Frontal cortex (tissue), 4 donors: ENCODE data around the gene FOXC1. TPM values are rescaled to one million over a fixed set of nuclear protein-coding genes. Genes with fewer than 3 reads are reported as not detected.

Experiments
- DNase-seq, 2 donors: peaks; one replicate each; pipeline ENCODE4 v3.0.0; 2012; ENCODE audit warnings: low spot score in 2 of 2
- FAIRE-seq: peaks from 2 replicates; lab custom pipeline; 2012; peaks lifted over from hg19 to GRCh38; lab: Jason Lieb, UNC
- total RNA-seq: library from RNA; depleted of rRNA; stranded (reverse); fragments of >200 nt; gene quantifications from one replicate; pipeline ENCODE4 v1.2.3, GENCODE V29; 2014
- donor health status: control.
- donor health status: control.
- donor health status: control.

The FOXC1 gene
- total RNA-seq, 1 donor from 2014 or later = 4.1 TPM

- FAIRE-seq = no peak
- no peak for DNase-seq
Measured at GRCh38 chr6:1633366-1634021, 23.8 kb downstream of the FOXC1 start.

DNA sequence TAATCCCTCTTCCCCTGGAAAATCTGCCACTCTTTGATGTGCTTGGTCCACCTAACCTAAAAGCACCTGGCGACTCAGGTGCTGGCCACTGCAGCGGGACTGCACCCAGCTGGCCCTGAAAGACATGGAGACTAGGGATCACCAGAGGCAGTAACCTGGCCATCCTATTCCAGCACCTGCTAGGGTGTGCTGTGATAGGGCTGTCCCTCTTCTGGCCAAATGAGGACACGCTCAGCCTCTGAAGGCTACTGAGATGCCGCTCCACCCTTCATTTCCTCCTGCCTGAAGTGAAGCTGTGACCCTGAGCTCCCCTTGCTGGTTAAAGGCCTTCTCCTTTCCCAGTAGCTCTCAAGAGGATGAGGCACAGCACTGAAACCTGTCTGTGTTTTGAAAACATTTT, 24.4 kb downstream of the FOXC1 start:
- FAIRE-seq = no peak

GRCh38 chr6:1635305-1636010, 25.7 kb downstream of the FOXC1 start:
- no peak for FAIRE-seq
- DNase-seq = no peak

More for the DNA sequence above, 24.4 kb downstream of the FOXC1 start:
- DNase-seq = no peak

- FAIRE-seq = no peak
- no peak for DNase-seq
Measured at GRCh38 chr6:1636272-1636825, 26.6 kb downstream of the FOXC1 start.

DNA sequence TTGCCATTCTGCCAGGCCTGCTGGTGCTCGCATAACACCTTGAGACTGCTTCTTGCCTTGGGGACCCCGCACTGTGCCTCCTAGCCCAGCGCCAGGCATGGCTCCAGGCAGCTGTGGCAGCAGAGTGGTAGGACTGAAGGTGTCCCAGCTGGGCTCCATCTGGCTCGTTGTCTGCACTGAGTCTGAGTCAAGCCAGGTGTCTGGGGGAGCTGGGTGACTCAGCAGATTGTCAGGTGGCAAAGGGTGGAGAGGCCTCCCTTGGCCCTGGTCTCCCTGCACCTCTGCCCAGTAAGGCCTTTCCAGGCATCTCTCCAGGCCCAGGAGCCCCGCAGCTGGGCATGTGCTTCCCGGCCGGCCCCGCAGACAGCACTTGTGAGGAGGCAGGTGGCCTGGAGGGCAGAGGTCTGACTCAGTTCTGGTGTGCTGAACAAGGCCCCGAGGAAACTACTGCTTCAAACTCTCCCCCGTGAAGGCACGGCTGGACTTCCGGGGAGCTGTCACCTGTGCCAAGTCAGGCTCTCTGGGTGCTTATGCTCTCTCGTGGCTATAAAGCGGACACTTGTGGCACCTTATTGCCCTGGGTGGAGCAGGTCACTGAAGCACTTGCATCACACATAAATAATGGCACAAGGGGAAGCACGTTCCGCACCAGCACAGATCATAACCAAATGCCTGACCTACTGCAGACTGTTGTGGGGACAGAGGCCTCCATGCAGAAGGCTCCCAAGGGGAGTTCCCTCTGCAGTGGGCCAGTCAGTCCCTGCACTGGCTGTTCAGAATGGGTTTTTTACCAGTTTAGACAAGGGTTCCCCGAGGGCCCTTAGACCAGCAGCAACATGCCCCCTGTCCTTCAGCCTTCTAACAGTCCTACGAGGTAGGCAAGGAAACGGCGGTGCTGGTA, 27.5 kb downstream of the FOXC1 start:
- FAIRE-seq (no peak), DNase-seq (no peak)

DNA sequence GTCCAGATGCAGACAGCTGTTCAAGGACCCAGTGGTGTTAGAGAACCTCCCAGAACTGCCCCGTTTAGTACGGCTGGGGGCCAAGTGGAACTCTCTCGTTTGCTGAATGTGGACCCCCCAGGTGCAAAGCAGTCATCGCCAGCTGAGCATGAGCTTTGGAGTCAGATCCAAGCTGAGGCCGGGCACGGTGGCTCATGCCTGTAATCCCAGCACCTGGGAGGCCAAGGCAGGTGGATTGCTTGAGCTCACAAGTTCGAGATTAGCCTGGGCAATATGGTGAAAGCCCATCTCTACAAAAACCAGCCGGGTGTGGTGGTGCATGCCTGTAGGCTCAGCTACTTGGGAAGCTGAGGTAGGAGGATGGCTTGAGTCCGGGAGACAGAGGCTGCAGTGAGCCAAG, 29.7 kb downstream of the FOXC1 start:
- DNase-seq (no peak), FAIRE-seq (no peak)

GRCh38 chr6:1640476-1640875, 30.8 kb downstream of the FOXC1 start:
- DNase-seq (no peak), FAIRE-seq (no peak)

DNA sequence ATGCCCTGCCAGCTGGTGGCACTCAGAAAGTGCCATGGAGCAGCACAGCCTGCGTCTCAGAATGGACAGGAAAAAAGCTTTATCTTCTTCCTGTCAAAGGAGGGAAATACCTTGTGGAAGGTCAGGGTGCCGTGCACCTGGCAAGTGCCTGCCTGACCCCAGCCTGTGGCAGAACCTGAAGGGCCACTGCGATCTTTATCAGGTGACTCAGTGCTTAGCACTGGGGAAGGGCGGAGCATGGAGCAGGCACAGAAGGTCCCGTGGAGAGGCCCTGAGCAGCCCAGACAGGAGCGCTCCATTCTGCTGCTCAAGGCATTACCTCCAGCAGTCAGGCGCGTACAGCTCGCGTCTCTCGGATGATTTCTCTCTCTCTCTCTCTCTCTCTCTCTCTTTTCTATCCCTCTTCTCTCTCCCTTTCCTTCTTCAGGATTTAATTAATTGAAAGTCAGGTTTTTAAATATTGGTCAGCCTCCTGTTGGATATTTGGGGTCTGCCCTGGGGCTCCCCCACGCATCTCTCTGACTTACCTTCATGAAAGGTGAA, 31.7 kb downstream of the FOXC1 start:
- FAIRE-seq = no peak
- DNase-seq = no peak

- no peak for FAIRE-seq
- no peak for DNase-seq
Measured at GRCh38 chr6:1643111-1643510, 33.4 kb downstream of the FOXC1 start.

DNA sequence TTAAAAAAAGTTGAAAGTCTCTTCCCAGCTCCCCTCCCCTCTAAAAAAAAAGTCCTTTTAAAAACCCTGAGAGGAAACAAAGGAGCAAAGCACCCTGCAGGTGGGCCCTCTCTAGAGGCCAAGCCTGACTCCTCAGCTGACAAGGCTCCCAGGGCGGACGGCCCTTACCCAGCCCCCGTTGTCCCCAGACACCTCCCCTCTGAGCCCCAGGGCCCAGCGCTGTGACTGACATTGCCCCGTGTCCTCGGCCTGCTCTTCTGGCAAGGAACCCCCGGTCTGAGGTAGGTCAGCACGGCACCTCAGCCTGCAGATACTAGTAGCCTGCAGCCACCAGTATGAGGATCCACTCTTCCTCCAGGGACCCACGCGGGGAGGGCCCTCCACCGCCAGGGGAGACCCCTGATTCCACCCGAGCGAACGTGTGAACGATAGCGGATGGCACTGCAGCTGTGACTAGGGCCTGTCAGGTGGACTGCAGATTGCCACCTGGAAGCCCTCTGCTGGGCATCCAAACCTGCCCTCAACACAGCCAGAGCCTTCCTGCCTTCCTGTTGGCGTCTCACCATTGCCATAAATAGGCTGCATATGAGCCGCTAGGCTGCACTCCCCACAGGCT, 34.2 kb downstream of the FOXC1 start:
- no peak for DNase-seq
- FAIRE-seq = no peak

- no peak for DNase-seq
- no peak for FAIRE-seq
Measured at GRCh38 chr6:1644516-1645060, 34.9 kb downstream of the FOXC1 start.

DNA sequence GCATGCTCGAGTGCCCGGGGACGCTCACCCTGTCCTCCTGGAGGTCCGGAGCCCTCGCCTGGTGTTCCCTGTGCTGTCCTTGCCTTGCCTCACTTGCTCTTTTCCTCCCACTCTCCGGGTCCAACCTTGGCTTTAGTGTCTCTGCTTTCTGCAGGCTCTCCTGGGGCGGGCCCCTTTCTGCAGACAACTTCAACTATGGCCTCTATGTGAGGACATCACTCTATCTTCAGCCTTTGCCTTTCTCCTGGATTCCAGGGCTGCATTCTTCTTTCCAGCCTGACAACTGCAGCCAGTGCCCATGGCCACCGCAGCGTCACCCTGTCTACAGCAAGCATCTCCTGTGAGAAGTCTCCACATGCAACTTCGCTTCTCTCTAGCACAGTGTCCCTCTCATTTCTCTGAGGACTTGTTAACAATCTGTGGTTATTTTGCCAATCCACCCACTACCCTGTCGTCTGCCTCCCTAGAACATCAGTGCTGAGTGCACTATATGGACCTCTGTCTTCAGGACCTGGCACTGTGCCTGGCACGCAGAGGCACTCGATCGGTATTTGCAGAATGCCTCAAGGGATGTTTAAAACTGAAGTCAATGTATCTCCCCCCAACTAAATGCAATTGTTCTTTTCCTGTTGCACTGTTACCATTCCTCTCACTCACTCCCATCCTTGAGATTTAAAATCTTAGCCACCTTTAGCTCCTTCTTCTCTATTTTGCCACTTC, 35.9 kb downstream of the FOXC1 start:
- FAIRE-seq = no peak
- no peak for DNase-seq

DNA sequence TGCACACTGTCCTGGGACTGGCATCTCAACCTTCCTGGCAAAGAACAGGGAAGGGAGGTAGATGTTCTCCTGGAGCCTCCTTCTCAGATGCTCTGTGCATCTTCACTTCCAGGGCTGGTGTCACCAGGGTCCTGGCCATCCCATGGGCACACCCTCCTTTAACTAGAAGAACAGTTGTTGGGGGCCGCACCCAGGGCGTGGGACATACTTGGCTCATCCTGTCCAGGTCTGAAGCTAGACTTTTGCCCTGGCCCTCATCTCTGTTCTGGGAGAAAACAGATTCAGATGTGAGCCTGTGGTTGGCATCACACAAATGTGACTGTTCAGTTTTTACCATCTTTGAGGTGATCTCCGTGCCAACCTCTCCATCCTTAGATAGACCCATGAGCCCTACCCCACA, 41.6 kb downstream of the FOXC1 start:
- DNase-seq (no peak), FAIRE-seq (no peak)

DNA sequence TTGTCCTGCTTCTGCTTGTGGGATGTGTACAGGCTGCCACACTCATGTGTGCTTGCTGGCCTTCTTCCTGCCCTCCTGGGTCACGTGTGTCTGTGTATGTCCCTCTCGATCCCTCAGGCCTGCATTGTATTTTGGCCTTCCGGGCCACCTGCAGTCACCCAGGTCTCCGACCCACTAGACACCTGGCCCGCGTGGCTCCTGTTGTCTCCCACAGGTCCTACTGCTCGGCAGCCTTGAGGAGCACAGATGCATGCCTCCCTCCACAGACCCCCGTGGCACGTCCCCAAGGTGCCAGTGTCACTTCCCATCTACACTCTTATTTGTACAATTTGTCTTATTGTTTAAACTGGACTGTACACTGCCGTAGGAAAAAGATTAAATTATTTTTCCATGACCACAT, 43.1 kb downstream of the FOXC1 start:
- DNase-seq = no peak

DNA sequence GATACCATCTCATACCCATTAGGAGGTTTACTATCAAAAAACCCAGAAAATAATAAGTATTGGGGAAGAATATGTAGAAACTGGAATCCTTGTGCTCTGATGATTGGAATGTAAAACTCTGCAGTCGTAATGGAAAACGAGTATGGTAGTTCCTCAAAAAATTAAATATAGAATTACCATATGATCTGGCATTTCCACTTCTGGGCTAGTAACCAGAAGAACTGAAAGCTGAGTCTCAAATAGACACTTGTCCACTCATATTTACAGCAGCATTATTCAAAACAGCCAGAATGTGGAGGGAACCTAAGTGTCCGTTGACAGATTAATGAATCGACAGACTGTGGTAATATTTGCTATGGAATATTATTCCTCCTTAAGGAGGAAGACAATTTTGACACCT, 44.3 kb downstream of the FOXC1 start:
- no peak for FAIRE-seq
- DNase-seq = no peak

More for the DNA sequence above, 43.1 kb downstream of the FOXC1 start:
- no peak for FAIRE-seq

- DNase-seq = no peak
- no peak for FAIRE-seq
Measured at GRCh38 chr6:1657116-1657770, 47.5 kb downstream of the FOXC1 start.

DNA sequence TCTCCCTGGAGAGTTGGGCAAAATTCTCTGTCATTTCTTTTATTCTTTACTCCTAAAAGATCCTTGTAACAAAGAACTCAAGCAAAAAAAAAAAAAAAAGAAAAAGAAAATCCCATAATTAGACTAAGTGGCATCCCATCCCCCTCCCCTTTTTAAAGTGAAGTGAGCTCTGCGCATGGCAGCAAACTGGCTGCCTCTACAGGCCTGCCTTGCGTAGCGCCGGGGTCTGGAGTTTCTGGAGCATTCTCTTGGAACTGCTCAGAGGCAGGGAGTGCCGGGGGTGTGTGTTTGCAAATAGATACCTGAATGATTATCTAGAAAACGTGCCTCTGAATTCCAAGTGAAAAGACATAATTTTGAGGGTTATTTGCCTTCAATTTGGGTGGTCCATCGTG, 48.1 kb downstream of the FOXC1 start:
- no peak for DNase-seq
- no peak for FAIRE-seq
